NB4 (cell line): ENCODE results near the gene TBC1D26.
"Not testable (repeated sequence)": the region's sequence is repeated elsewhere in the genome, so short reads cannot be mapped to it uniquely, and the experiment has no call there.

Experiments used
- CTCF ChIP-seq: IDR thresholded peaks from one replicate; pipeline ENCODE4 v1.5.1; 2012; ENCODE audit warnings: low read depth, low read length
- POLR2A ChIP-seq: IDR thresholded peaks from 2 replicates; pipeline ENCODE4 v1.6.1; 2011; ENCODE audit warnings: mild to moderate bottlenecking; ENCODE audit not compliant: insufficient read length; ENCODE audit errors: extremely low read depth

GRCh38 chr17:15784351-15784750 lies 52.3 kb downstream of the TBC1D26 start:
- not testable (repeated sequence) for TF ChIP-seq POLR2A, CTCF
